CD14-positive monocyte (primary cell): ENCODE results near the gene ASTN2. TPM values are rescaled to one million over a fixed set of nuclear protein-coding genes. Genes with fewer than 3 reads are reported as not detected.

ENCODE experiments used
- DNase-seq, 3 donors: peaks; one replicate each; pipeline ENCODE4 v3.0.0-alpha.2; 2011 to 2022
- H2AFZ ChIP-seq: 2 replicates; pipeline ENCODE4 v1.6.0; 2012; ENCODE audit warnings: mild to moderate bottlenecking, low read depth, low read length, inconsistent platforms; ENCODE audit not compliant: insufficient read depth, poor library complexity, severe bottlenecking
- H3K27ac ChIP-seq, 2 donors: 1 replicate in 1 of 2; 2 replicates in 1 of 2; pipeline ENCODE4 v1.5.1; 2012 to 2013; ENCODE audit warnings: low read length in 2 of 2, control low read depth in 1 of 2, inconsistent platforms in 1 of 2, low read depth in 1 of 2, mild to moderate bottlenecking in 1 of 2
- H3K27me3 ChIP-seq, 2 donors: one replicate each; pipeline versions ENCODE4 v1.6.0 to v1.6.1; 2011 to 2013; ENCODE audit warnings: low read length in 2 of 2; ENCODE audit not compliant: control insufficient read depth in 2 of 2, insufficient read depth in 2 of 2
- H3K36me3 ChIP-seq, 2 donors: replicated peaks in 1 of 2; 1 replicate in 1 of 2; 2 replicates in 1 of 2; pipeline versions ENCODE4 v1.5.1 to v1.6.1; 2012 to 2013; ENCODE audit warnings: low read length in 2 of 2, control low read depth in 1 of 2, inconsistent platforms in 1 of 2, mild to moderate bottlenecking in 1 of 2; ENCODE audit not compliant: insufficient read depth in 2 of 2, control insufficient read depth in 1 of 2
- H3K4me1 ChIP-seq, 2 donors: 1 replicate in 1 of 2; 2 replicates in 1 of 2; pipeline versions ENCODE4 v1.5.1 to v1.6.1; 2012 to 2013; ENCODE audit warnings: low read length in 2 of 2, control low read depth in 1 of 2, inconsistent platforms in 1 of 2, mild to moderate bottlenecking in 1 of 2, moderate library complexity in 1 of 2; ENCODE audit not compliant: insufficient read depth in 2 of 2, control insufficient read depth in 1 of 2
- H3K4me2 ChIP-seq: replicated peaks from 2 replicates; pipeline ENCODE3; 2012; ENCODE audit warnings: low read length, moderate library complexity, mild to moderate bottlenecking; ENCODE audit not compliant: poor library complexity, severe bottlenecking; ENCODE audit errors: extremely low read depth
- H3K4me3 ChIP-seq, 3 experiments: fragments of 200-600 bp in 1 of 3; sonication (generic) in 1 of 3; replicated peaks in 1 of 3; 1 replicate in 2 of 3; 2 replicates in 1 of 3; pipeline ENCODE4 v1.5.1; 2011 to 2013; ENCODE audit warnings: low read length in 3 of 3, mild to moderate bottlenecking in 3 of 3, control low read depth in 2 of 3, low read depth in 2 of 3, inconsistent platforms in 1 of 3, moderate library complexity in 1 of 3
- H3K79me2 ChIP-seq: 2 replicates; pipeline ENCODE4 v1.6.0; 2012; ENCODE audit warnings: mild to moderate bottlenecking, control low read depth, inconsistent platforms, low read length, moderate library complexity; ENCODE audit not compliant: insufficient read depth
- H3K9ac ChIP-seq: 2 replicates; pipeline ENCODE4 v1.6.0; 2017; ENCODE audit warnings: low read length, mild to moderate bottlenecking; ENCODE audit not compliant: insufficient read depth, poor library complexity, severe bottlenecking
- H3K9me3 ChIP-seq, 2 donors: replicated peaks in 1 of 2; 1 replicate in 1 of 2; 2 replicates in 1 of 2; pipeline versions ENCODE4 v1.5.1 to v1.6.1; 2012 to 2013; ENCODE audit warnings: low read length in 2 of 2, control low read depth in 1 of 2; ENCODE audit not compliant: control insufficient read depth in 1 of 2, insufficient read depth in 1 of 2
- H4K20me1 ChIP-seq: 2 replicates; pipeline ENCODE4 v1.6.0; 2012; ENCODE audit warnings: mild to moderate bottlenecking, low read length, control low read depth, moderate library complexity; ENCODE audit not compliant: insufficient read depth
- H3K27ac Mint-ChIP-seq, 7 donors: one replicate each; pipeline ENCODE4 v1.8.0; 2020; ENCODE audit warnings: mild to moderate bottlenecking in 7 of 7, mixed read lengths in 7 of 7, moderate library complexity in 6 of 7, inconsistent platforms in 2 of 7
- H3K27me3 Mint-ChIP-seq, 3 donors: one replicate each; pipeline ENCODE4 v1.8.0; 2021 to 2022; ENCODE audit warnings: low read depth in 3 of 3, mild to moderate bottlenecking in 3 of 3, mixed read lengths in 3 of 3, moderate library complexity in 3 of 3, inconsistent platforms in 1 of 3
- H3K36me3 Mint-ChIP-seq, 2 donors: one replicate each; pipeline ENCODE4 v1.8.0; 2020; ENCODE audit warnings: mixed read lengths in 2 of 2, inconsistent platforms in 1 of 2, mild to moderate bottlenecking in 1 of 2
- H3K4me1 Mint-ChIP-seq: one replicate; pipeline ENCODE4 v1.8.0; 2020; ENCODE audit warnings: mild to moderate bottlenecking, mixed read lengths
- H3K4me3 Mint-ChIP-seq, 2 donors: one replicate each; pipeline ENCODE4 v1.8.0; 2020; ENCODE audit warnings: mild to moderate bottlenecking in 2 of 2, mixed read lengths in 2 of 2, moderate library complexity in 1 of 2
- H3K9me3 Mint-ChIP-seq, 7 donors: one replicate each; pipeline ENCODE4 v1.8.0; 2020 to 2022; ENCODE audit warnings: mixed read lengths in 7 of 7, mild to moderate bottlenecking in 6 of 7, moderate library complexity in 6 of 7, inconsistent platforms in 2 of 7
- WGBS: methylation state at CpG from one replicate; pipeline ENCODE4 v1.1.5; 2013; ENCODE audit warnings: missing lambda C conversion rate; ENCODE audit not compliant: insufficient coverage; 5-methylcytosine and 5-hydroxymethylcytosine counted together
- intact Hi-C, 2 donors: fragments of 100-400 bp; cut with micrococcal nuclease; formaldehyde crosslinking; loops; one replicate each; pipeline versions ENCODE4 v1.15.0 to v1.15.1; 2023
- polyA plus RNA-seq, 3 donors: library from polyadenylated mRNA; depleted of rRNA in 1 of 3; unstranded in 2 of 3; stranded (reverse) in 1 of 3; fragments of 300-500 nt in 2 of 3; fragments of >200 nt in 1 of 3; fragmentation: Illumina TruSeq in 2 of 3; gene quantifications; 1 replicate in 2 of 3; 2 replicates in 1 of 3; pipeline ENCODE4 v1.2.3, GENCODE V29; 2012 to 2021
- TF ChIP-seq, protein P1 (sequence below): fragments of 200-600 bp; IDR thresholded peaks from one replicate; pipeline ENCODE4 v1.8.0; 2022; ENCODE audit warnings: antibody characterized with exemption, mild to moderate bottlenecking

The ASTN2 gene
- polyA plus RNA-seq, 3 donors = not detected

DNA sequence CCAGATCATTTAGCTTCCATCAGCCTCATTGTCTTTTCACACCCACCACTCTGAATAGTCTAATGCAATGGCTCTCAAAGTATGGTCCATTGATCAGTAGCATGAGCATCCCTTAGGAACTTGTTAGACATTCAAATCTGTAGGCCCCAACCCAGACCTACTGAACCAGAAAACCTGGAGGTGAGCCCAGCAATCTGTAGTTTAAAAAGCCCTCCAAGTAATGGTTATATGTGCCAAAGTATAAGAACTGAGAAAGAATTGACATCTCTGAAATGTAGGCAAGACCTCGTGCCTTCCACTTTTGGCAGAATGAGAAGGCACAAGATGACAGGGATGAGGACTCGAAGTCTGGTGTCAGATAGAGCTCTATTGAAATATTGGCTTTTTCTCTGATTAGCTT, 460.1 kb downstream of the ASTN2 start:
- H2AFZ ChIP-seq = no peak overlapping the region
- Mint-ChIP-seq H3K27ac (no peak overlapping the region), H3K36me3 (no peaks in the 10 kb centered on the region), H3K9me3 (peaks cover 0 to 4% (median 0%) of the 10 kb centered on the region in 7 donors), H3K4me1 (peaks cover 23% of the 10 kb centered on the region), H3K4me3 (no peak overlapping the region), H3K27me3 (peaks cover 8 to 17% (median 15%) of the 10 kb centered on the region in 3 donors)
- peaks cover 0 to 25% of the 10 kb centered on the region in 2 donors for H3K4me1 ChIP-seq
- no peak overlapping the region for H3K4me2 ChIP-seq
- TF ChIP-seq, protein P1, sequence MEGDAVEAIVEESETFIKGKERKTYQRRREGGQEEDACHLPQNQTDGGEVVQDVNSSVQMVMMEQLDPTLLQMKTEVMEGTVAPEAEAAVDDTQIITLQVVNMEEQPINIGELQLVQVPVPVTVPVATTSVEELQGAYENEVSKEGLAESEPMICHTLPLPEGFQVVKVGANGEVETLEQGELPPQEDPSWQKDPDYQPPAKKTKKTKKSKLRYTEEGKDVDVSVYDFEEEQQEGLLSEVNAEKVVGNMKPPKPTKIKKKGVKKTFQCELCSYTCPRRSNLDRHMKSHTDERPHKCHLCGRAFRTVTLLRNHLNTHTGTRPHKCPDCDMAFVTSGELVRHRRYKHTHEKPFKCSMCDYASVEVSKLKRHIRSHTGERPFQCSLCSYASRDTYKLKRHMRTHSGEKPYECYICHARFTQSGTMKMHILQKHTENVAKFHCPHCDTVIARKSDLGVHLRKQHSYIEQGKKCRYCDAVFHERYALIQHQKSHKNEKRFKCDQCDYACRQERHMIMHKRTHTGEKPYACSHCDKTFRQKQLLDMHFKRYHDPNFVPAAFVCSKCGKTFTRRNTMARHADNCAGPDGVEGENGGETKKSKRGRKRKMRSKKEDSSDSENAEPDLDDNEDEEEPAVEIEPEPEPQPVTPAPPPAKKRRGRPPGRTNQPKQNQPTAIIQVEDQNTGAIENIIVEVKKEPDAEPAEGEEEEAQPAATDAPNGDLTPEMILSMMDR = no peak
- peaks cover 0 to 12% of the 10 kb centered on the region in 2 donors for H3K27me3 ChIP-seq
- no peak for DNase-seq
- H3K9me3 ChIP-seq = no peaks in the 10 kb centered on the region
- no peak overlapping the region for H3K27ac ChIP-seq
- intact Hi-C loops = no loop called here
- 100% methylated on average over 2 of the region's 2 CpGs for WGBS
- no peak overlapping the region for H3K4me3 ChIP-seq
- no peaks in the 10 kb centered on the region for H4K20me1 ChIP-seq
- no peak overlapping the region for H3K9ac ChIP-seq
- no peaks in the 10 kb centered on the region for H3K79me2 ChIP-seq
- no peaks in the 10 kb centered on the region for H3K36me3 ChIP-seq

DNA sequence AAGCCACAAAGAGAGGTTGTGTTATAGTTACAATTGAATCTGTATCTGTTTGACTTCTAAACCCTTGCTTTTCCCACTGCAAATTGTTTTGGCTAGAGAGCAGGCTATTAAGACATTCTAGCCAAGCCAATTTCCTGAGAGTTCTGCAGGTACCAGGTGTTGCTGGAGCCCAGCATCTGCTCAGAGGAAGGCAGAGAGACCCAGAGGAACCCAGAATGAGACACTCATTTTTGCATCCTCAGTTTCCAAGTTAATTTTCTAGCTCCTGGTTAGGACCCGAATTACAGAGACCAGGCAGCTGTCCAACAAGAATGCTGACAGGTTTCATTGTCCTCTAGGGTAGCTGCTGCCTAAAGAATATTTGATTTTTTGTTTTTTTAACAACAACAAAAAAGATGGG, 461.6 kb downstream of the ASTN2 start:
- no peak overlapping the region for H3K4me2 ChIP-seq
- H3K4me3 ChIP-seq = no peak overlapping the region

More for the DNA sequence above, 461.6 kb downstream of the ASTN2 start:
- Histone ChIP-seq H3K9me3 (no peaks in the 10 kb centered on the region), H3K27ac (no peak overlapping the region), H3K27me3 (no peaks in the 10 kb centered on the region), H3K9ac (no peak overlapping the region), H2AFZ (no peak overlapping the region), H4K20me1 (no peaks in the 10 kb centered on the region), H3K79me2 (no peaks in the 10 kb centered on the region), H3K36me3 (no peaks in the 10 kb centered on the region), H3K4me1 (peaks cover 0 to 33% of the 10 kb centered on the region in 2 donors)
- H3K9me3 Mint-ChIP-seq = peaks cover 0 to 4% (median 2%) of the 10 kb centered on the region in 7 donors
- no peaks in the 10 kb centered on the region for H3K36me3 Mint-ChIP-seq
- WGBS = no CpG with 5 or more reads among the region's 1 CpG
- no peak for DNase-seq
- TF ChIP-seq, protein P1 = no peak
- H3K4me3 Mint-ChIP-seq = no peak overlapping the region
- peaks cover 0 to 2% (median 0%) of the 10 kb centered on the region in 3 donors for H3K27me3 Mint-ChIP-seq
- H3K27ac Mint-ChIP-seq = no peak overlapping the region
- intact Hi-C loops = no loop called here
- H3K4me1 Mint-ChIP-seq = peaks cover 24% of the 10 kb centered on the region
